ENCODE results near the gene PRR12.

DNA sequence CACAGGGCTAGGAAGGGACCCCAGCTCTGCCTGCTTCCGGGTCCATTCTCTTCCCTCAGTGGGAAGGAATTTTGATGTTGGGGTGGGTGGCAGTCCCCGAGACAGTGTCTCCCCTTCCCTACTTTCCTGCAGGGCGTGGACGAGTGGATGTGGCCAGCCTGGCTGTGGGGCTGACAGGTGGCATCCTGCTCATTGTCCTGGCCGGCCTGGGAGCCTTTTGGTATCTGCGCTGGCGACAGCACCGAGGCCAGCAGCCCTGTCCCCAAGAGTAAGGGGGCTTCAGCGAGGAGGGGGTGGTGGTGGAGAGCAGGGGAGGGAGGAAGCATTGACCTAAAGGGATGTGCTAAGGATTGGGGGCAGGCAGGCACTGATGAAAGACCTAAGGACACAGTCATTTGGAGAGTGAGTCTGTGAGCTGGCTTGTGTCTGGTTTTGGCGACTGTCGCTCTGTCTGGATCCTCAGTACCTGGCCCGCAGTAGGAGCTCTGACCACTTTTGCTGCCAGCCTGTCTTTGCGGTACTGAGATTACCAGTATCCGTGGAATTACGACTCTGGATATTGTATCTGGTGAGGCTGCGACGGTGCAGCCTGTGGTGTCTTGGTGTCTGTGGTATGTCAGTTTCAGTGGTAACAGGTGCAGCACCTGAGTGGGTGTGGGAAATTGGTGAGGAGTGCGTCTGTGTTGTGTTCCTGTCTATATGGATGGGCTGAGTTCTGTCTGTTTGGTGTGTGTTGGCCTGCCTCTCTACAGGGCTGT is 2.4 kb upstream of the PRR12 start:
- TF ChIP-seq CTCF (IDR thresholded peaks at IDR 0.05) (no peak), POLR2A (IDR thresholded peaks at IDR 0.05) (no peak)
